ENCODE data around the gene SPTLC2. TPM values are rescaled to one million over a fixed set of nuclear protein-coding genes. Genes with fewer than 3 reads are reported as not detected.
A peak's percentile ranks its signal among the peaks of the same experiment; 100 is the strongest.
"Not testable (repeated sequence)": the region's sequence is repeated elsewhere in the genome, so short reads cannot be mapped to it uniquely, and the experiment has no call there.

SPTLC2 gene
- total RNA-seq, 2 donors from 2014 or later: 22.6 to 25.3 TPM

DNA sequence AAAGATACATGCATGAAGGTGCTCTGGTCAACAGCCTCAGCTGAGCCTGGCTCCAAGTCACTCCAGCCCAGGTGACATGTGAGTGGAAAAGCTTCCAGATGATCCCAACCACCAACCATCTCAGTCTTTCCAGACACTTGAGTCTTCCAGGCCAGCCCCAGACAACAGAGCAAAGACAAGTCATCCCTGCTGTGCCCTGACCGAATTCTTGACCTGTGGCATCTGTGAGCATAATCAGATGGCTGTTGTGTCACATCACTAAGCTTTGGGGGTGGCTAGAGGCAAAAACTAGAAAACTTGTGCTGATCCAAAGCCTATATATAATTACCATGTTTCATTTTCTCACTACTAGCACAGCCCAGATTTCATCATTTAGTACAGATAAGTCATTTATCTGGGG, 67.0 kb downstream of the SPTLC2 start:
- no peak overlapping the region for H3K27ac ChIP-seq
- H3K4me3 ChIP-seq: no peak overlapping the region
- no peak for ATAC-seq (ENCODE audit: insufficient number of reproducible peaks, low FRiP score, low read depth)

DNA sequence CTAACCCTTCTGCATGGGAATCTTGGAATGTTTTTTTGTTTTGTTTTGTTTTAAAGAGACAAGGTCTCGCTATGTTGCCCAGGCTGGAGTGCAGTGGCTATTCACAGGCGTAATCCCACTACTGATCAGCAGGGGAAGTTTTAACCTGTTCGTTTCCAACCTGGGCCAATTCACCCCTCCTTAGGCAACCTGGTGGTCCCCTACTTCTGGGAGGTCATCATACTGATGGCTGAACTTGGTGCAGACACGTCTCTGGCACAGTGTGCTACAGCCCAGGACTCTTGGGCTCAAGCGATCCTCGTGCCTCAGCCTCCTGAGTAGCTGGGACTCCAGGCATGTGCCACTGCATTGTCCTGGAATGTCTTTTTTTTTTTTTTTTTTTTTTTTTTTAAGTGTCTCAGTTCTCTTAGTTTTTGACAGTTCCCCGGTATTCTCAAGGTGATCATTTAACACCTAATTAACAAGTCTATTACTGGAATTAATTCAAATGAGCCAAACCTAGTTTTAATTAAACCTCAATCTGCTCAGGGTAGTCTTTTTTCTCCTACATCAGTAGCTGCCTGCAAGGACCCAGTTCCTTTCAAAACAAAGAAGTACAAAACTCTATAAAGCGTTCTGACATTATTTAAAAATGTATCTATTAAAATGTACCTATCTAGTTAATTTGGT, 68.8 kb downstream of the SPTLC2 start:
- no peak for DNase-seq (ENCODE audit: low spot score)
- H3K27ac ChIP-seq: no peak overlapping the region
- H3K4me3 ChIP-seq: no peak overlapping the region
- no peaks in the 10 kb centered on the region for H3K27me3 ChIP-seq (replicated peaks; ENCODE audit: insufficient read depth)
- H3K4me1 ChIP-seq (ENCODE audit: control insufficient read depth in 1 of 2, low read depth in 2 of 2): peaks cover 13% of the 10 kb centered on the region in 2 donors
- TF ChIP-seq, protein P1, sequence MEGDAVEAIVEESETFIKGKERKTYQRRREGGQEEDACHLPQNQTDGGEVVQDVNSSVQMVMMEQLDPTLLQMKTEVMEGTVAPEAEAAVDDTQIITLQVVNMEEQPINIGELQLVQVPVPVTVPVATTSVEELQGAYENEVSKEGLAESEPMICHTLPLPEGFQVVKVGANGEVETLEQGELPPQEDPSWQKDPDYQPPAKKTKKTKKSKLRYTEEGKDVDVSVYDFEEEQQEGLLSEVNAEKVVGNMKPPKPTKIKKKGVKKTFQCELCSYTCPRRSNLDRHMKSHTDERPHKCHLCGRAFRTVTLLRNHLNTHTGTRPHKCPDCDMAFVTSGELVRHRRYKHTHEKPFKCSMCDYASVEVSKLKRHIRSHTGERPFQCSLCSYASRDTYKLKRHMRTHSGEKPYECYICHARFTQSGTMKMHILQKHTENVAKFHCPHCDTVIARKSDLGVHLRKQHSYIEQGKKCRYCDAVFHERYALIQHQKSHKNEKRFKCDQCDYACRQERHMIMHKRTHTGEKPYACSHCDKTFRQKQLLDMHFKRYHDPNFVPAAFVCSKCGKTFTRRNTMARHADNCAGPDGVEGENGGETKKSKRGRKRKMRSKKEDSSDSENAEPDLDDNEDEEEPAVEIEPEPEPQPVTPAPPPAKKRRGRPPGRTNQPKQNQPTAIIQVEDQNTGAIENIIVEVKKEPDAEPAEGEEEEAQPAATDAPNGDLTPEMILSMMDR (IDR thresholded peaks at IDR 0.05): no peak
- no peak for ATAC-seq (ENCODE audit: insufficient number of reproducible peaks, low FRiP score, low read depth)
- no peaks in the 10 kb centered on the region for H3K9me3 ChIP-seq
- H3K36me3 ChIP-seq: peaks cover 17% of the 10 kb centered on the region

More for the DNA sequence above, 67.0 kb downstream of the SPTLC2 start:
- Histone ChIP-seq H3K9me3 (no peaks in the 10 kb centered on the region), H3K36me3 (peaks cover 17% of the 10 kb centered on the region), H3K27me3 (replicated peaks; ENCODE audit: insufficient read depth) (no peaks in the 10 kb centered on the region), H3K4me1 (ENCODE audit: control insufficient read depth in 1 of 2, low read depth in 2 of 2) (no peaks in the 10 kb centered on the region)
- DNase-seq (ENCODE audit: low spot score): no peak
- TF ChIP-seq, protein P1 (IDR thresholded peaks at IDR 0.05): no peak

DNA sequence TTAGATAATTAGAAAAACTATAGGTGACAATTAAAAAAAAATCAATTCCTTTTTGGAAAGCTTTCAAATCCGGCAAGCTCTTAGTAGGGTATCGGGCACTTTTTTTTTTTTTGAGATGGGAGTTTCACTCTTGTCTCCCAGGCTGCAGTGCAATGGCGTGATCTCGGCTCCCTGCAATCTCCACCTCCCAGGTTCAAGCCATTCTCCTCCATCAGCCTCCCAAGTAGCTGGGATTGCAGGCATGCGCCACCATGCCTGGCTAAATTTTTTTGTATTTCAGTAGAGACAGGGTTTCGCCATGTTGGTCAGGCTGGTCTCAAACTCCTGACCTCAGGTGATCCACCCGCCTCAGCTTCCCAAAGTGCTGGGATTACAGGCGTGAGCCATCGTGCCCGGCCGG, 71.3 kb downstream of the SPTLC2 start:
- peaks cover 12% of the 10 kb centered on the region for H3K36me3 ChIP-seq
- not testable (repeated sequence) for DNase-seq (ENCODE audit: low spot score); ATAC-seq (ENCODE audit: insufficient number of reproducible peaks, low FRiP score, low read depth); H3K9me3 ChIP-seq; H3K27me3 ChIP-seq (replicated peaks; ENCODE audit: insufficient read depth); H3K4me3 ChIP-seq; H3K27ac ChIP-seq
- peaks cover 24 to 27% of the 10 kb centered on the region in 2 donors for H3K4me1 ChIP-seq (ENCODE audit: control insufficient read depth in 1 of 2, low read depth in 2 of 2)

DNA sequence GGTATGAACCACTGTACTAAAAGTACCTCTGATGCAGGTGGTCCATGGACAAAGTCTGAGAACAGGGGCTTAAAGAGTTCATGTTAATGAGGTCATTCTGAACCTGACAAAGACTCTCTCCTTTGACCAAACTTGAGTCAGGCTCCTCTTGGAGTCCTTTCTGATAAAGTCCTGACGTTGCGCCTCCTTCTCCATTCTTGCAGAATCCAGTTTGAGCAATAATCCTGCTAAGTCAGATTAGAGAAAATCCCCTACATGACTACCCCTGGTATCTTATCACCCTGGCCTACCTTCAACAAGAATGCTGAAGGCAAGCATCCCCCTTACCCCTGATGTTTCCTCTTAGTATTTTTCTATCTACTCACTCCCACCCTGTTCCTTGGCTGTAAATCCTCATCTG, 71.9 kb downstream of the SPTLC2 start:
- Histone ChIP-seq H3K27me3 (replicated peaks; ENCODE audit: insufficient read depth) (no peaks in the 10 kb centered on the region), H3K27ac (no peak overlapping the region), H3K36me3 (peaks cover 10% of the 10 kb centered on the region), H3K9me3 (no peaks in the 10 kb centered on the region), H3K4me3 (no peak overlapping the region), H3K4me1 (ENCODE audit: control insufficient read depth in 1 of 2, low read depth in 2 of 2) (peaks cover 24 to 27% of the 10 kb centered on the region in 2 donors)
- ATAC-seq (ENCODE audit: insufficient number of reproducible peaks, low FRiP score, low read depth): no peak
- no peak for DNase-seq (ENCODE audit: low spot score)
- TF ChIP-seq, protein P1 (IDR thresholded peaks at IDR 0.05): no peak

DNA sequence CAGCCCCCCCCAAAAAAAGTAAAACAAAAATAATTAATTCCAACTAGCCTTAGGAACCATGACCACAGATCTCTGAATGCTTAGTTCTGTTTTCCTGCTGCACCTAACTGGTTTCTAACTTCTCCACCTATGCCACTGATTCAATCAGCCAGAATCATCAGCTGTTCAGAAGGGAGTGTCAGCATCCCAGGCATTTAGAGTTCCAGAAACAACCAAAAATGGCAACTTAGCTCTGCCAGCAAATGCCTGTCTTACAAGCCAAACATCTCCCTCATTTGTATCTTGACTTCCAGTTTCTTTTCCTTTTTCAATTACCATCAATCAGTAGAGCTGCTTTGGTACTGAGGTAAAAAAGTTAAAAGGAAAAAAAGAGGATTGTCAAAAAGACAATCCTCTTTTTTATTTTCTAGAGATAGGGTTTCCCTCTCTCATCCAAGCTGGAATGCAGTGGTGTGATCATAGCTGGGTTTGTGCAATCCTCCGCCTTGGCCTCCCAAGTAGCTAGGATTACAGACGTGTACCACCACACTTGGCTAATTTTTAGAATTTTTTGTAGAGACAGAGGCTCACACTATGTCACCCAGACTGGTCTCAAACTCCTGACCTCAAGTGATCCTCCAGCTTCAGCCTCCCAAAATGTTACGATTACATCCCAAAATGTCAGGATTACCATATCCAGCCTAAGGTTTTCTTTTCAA, 72.7 kb downstream of the SPTLC2 start:
- DNase-seq (ENCODE audit: low spot score): no peak
- no peak for ATAC-seq (ENCODE audit: insufficient number of reproducible peaks, low FRiP score, low read depth)
- Histone ChIP-seq H3K9me3 (no peaks in the 10 kb centered on the region), H3K4me1 (ENCODE audit: control insufficient read depth in 1 of 2, low read depth in 2 of 2) (peaks cover 24 to 27% of the 10 kb centered on the region in 2 donors), H3K27me3 (replicated peaks; ENCODE audit: insufficient read depth) (no peaks in the 10 kb centered on the region), H3K27ac (peak overlapping the region; percentile 12 to 57), H3K4me3 (no peak overlapping the region), H3K36me3 (peaks cover 3% of the 10 kb centered on the region)
- TF ChIP-seq, protein P1 (IDR thresholded peaks at IDR 0.05): no peak
